Stimulated activated CD8-positive, alpha-beta memory T cell treated with anti-CD3 and anti-CD28 coated beads, Interleukin-7, amount 100 ng/mL, for 24 hours (primary cell): ENCODE results near the gene ORAI1.
"Not testable (repeated sequence)": the region's sequence is repeated elsewhere in the genome, so short reads cannot be mapped to it uniquely, and the experiment has no call there.

Source experiments
- DNase-seq: peaks from one replicate; pipeline ENCODE4 v3.0.0-alpha.2; 2020; ENCODE audit warnings: low read depth

ORAI1 gene

DNA sequence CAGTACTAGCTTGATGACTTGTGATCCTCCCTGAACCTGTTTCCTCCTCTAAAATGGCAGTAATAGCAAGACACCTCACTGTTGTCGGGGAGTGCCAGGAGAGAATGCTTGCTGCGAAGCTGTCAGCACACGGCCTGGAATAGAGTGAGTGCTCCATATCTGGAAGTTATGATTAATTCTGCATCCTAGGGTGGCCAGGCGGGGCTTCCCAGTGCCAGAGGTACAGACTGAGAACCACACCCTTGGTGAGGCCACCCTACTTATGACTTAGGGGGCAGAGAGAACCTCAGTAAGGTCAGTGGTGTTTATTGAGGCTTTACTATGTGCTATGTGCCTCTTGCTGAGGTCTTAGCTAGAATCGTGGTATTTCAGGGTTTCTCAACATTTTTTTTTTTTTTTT, 23.0 kb downstream of the ORAI1 start:
- DNase-seq: no peak

- DNase-seq: no peak
Observed at GRCh38 chr12:121649819-121650353, 23.6 kb downstream of the ORAI1 start.

GRCh38 chr12:121651320-121651719, 25.0 kb downstream of the ORAI1 start:
- DNase-seq: no peak

DNA sequence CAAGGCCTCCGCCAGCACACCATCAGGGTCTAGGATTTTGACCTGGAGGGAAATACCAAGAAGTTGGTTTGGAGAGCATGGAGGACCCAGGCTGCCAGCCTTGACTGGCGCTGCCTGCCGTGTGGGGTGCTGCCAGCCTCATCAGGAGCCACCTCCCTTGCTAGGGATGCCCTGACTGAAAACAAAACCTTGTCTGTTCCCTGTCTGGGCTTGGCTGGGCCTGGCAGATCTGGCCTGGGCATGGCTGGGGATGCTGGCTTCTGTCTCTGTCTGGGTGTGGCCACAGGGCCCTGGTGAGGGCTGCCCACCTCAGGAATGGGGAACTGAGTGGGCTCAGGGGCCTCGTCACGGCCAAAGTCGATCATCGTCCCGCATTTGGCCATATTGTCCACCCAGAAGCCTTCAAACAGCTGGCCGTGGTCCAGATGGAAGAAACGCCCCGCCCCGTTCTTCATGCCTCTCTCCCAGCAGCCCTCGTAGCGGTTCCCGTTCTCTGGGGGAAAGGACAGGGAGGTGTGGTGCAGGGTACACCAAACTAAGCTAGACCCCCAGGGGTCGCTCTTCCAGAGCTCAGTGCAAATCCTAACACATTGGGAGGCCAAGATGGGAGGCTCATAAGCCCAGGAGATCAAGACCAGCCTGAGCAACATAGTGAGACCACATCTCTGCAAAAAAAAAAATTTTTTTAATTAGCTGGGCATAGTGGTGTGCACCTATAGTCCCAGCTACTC, 26.6 kb downstream of the ORAI1 start:
- DNase-seq: no peak

DNA sequence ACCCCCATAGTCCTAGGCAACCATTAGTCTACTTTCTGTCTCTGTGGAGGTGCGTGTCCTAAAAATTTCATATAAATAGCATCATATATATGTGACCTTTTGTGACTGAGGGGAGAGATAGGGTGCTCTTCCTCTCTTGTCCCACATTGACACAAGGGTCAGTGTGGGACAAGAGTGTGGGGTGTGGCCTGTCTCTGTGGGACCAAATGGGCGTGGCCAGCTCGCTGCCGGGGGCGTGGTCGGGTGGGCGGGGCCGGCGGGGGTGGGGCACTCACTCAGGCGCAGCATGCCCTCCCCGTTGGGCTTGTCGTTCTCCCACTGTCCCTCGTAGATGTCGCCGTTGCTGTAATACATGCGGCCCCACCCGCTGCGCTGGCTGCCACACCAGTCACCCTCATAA, 27.7 kb downstream of the ORAI1 start:
- no peak for DNase-seq

DNA sequence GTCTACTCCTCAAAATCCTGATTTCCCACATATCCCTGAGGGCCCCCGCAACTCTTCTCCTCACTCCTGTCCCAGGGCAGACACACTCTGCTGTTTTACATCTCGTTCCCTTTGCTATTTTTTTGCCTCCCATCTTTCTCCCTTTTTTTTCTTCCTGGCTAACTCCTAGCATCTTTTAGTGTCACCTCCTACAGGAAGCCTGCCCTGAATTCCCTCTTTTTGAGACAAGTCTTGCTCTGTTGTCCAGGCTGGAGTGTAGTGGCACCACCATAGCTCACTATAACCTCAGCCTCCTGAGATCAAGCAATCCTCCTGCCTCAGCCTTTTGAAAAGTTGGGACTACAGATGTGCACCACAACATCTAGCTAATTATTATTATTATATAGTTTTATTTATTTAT, 29.8 kb downstream of the ORAI1 start:
- DNase-seq: no peak

DNA sequence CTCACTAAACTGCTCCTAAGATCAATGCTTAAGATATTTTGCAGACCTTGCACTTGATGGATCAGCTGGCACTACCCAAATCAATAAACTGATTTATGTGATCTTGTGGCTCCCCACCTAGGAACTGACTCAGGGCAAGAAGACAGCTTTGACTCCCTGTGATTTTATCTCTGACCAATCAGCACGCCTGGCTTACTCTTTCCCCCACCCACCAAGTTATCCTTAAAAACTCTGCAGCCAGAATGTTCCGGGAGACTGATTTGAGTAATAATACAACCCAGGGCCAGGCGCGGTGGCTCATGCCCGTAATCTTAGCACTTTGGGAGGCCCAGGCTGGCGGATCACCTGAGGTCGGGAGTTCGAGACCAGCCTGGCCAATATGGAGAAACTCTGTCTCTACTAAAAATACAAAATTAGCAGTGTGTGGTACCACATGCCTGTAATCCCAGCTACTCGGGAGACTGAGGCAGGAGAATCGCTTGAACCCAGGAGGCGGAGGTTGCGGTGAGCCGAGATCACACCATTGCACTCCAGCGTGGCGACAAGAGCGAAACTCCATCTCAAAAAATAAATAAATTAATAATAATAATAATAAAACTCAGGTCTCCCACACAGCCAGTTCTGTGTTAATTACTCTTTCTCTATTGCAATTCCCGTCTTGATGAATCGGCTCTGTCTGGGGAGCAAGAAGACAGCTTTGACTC, 31.1 kb downstream of the ORAI1 start:
- no peak for DNase-seq

DNA sequence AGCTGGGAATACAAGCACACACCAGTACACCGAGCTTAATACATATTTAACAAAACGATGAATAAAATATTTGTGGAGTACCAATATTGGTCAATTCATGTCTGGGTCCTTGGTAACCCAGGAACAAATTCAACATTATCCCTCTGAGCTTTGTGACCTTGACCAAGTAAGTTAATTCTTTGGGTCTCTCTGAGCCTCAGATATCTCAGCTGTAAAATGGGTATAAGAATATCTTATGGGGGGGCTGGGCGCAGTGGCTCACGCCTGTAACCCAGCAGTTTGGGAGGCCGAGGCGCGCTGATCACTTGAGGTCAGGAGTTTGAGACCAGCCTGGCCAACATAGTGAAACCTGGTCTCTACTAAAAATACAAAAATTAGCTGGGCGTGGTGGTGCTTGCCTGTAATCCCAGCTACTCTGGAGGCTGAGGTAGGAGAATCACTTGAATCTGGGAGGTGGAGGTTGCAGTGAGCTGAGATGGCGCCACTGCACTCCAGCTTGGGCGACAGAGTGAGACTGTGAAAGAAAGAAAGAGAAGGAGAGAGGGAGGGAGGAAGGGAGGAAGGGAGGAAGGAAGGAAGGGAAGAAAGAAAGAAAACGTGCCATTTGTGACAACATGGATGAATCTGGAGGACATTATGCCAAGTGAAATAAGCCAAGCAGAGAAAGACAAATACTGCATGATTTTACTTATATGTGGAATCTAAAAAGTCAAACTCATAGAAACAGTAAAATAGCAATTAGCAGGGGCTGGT, 35.2 kb downstream of the ORAI1 start:
- not testable (repeated sequence) for DNase-seq

DNA sequence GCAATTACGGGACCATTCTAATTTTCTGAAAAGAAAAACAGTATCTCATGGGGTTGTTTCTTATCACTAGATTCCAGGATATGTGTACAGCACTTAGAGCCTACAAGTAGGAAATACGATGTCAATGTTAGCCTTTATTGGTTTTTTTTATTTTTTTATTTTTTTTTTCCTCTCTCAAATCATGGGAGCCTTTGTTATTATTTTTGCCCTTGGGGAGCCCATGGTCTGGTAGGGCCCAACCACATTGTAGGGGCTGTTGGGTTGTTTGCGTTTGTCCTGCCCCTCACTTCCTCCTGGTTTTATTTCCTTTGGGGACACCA, 37.2 kb downstream of the ORAI1 start:
- DNase-seq: no peak

GRCh38 chr12:121666829-121667228, 40.5 kb downstream of the ORAI1 start:
- DNase-seq: not testable (repeated sequence)

GRCh38 chr12:121668750-121669520, 42.6 kb downstream of the ORAI1 start:
- no peak for DNase-seq

DNA sequence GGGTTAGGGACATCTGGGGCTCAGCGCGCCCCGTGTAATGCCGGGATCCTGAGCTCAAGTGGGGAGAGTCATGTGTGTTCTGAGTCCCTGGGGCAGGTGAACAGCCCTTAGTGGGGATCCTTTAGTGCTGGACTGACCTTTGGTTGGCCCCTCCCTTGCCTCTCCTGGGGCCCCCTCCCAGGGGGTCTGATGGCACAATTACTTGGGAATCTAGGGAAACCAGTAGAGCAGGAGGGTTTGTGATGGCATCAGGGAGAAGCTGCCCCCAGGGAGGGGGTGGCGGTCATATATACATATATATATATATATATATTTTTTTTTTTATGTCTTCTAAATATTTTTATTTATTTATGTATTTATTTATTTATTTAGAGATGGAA, 43.2 kb downstream of the ORAI1 start, which contains the start of gene MORN3:
Gene MORN3, minus strand, starts transcription at position 134 of the 380 bp plus-strand sequence. CDS start 171 bp downstream, outside the sequence.
- no peak for DNase-seq

DNA sequence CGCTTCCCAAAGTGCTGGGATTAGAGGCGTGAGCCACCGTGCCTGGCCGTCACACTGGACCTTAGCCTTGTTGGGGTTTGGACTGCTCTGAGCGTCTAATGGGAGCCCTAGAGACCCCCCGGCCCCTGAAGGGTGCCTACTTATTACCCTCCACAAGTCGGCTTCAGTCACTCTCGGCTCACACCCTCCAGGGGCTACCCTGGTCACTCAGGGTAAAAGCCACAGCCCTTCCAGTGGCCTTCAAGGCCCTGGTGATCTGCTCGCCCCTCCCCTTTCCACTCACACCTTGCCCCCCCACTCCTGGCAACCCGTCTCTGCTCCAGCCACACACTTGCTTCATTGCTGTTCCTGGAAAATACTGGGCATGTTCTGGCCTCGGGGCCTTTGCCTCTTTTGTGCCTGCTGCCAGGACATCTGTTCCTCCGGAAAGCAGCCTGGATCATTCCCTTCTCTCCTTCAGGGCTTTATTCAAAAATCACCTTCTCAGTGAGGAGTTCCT, 46.7 kb downstream of the ORAI1 start:
- DNase-seq: no peak

GRCh38 chr12:121676190-121676589, 49.9 kb downstream of the ORAI1 start:
- no peak for DNase-seq

DNA sequence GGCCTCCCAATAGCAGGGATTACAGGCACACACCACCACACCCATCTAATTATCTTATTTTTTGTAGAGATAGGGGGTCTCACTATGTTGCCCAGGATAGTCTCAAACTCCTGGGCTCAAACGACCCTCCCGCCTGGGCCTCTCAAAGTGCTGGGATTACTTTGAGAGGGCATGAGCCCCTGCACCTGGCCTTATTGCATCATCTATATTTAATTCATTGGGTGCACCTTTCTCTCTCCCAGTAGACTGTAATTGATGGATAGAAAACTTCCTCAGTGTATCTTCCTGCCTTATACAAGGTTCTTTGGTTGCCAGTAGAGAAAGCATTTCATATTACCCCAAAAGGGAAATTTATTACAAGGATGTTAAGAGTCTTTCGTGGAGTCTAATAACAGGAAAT, 52.0 kb downstream of the ORAI1 start:
- no peak for DNase-seq

DNA sequence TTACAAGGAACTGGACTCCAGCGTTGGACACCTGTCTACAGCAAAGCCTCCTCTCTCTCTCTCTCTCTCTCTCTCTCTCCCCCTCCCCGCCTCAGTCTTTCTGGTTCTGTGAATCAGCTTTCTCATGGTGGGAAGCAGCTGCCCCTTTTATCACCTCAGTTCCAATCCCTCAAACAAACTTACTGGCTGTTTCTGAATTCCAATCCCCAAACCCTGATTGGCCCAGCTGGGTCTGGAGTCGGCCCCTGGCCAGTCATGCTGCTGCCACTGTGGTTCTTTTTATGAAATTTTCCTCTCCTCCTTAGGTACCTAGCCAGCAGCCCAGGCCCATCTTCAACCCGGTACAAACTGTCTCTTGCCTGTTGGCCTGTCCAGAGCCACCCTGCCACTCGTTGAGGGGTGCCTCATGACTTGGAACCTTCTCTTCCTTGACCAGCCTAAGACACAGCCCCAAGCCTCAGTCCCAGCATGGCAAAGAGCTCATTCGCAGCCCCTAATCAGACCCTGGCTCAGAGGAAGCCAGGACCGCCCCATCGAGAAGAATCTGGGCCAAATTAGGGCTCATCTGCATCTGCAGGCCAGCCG, 52.5 kb downstream of the ORAI1 start:
- no peak for DNase-seq

DNA sequence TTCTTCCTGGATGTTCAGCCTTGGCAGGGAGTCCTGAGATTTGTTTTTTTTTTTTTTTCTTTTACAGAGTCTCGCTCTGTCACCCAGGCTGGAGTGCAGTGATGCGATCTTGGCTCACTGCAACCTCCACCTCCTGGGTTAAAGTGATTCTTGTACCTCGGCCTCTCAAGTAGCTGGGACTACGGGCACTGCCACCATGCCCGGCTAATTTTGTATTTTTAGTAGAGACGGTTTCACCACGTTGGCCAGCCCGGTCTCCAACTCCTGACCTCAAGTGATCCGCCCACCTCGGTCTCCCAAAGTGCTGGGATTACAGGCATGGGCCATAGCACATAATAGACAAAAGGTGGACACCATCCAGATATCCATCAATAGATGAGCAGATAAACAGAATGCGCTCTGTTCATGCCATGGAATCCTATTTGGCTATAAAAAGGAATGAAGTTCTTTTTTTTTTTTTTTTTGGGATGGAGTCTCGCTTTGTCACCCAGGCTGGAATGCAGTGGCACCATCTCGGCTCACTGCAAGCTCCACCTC, 53.4 kb downstream of the ORAI1 start:
- DNase-seq: not testable (repeated sequence)

DNA sequence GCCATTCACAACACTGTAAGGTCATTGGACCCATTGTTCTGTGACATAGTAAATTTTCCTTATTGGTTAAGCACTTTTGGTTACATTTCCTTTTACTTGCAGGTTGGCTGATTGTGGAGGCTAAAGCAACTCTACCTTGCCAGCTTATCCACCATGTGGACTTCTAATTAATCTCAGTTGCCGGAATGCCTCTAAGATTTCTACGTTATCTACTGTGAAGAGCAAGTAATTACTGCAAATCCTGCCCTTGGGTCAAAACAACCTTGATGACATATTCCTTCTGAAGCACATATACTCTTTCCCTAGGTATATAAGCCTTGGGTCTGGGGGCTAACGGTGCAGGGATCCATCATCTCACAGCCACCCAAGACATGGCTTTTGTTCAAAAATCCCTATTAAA, 62.6 kb downstream of the ORAI1 start:
- no peak for DNase-seq

- DNase-seq: no peak
Observed at GRCh38 chr12:121689430-121689829, 63.1 kb downstream of the ORAI1 start.
